GM18858 (cell line): ENCODE results near the gene BAD.
"Not testable (repeated sequence)": the region's sequence is repeated elsewhere in the genome, so short reads cannot be mapped to it uniquely, and the experiment has no call there.

Source experiments
- ATAC-seq: cut with Tn5 transposase; IDR thresholded peaks from one replicate; pipeline ENCODE4 v1.9.1; 2021; ENCODE audit not compliant: unreplicated experiment

Gene BAD

DNA sequence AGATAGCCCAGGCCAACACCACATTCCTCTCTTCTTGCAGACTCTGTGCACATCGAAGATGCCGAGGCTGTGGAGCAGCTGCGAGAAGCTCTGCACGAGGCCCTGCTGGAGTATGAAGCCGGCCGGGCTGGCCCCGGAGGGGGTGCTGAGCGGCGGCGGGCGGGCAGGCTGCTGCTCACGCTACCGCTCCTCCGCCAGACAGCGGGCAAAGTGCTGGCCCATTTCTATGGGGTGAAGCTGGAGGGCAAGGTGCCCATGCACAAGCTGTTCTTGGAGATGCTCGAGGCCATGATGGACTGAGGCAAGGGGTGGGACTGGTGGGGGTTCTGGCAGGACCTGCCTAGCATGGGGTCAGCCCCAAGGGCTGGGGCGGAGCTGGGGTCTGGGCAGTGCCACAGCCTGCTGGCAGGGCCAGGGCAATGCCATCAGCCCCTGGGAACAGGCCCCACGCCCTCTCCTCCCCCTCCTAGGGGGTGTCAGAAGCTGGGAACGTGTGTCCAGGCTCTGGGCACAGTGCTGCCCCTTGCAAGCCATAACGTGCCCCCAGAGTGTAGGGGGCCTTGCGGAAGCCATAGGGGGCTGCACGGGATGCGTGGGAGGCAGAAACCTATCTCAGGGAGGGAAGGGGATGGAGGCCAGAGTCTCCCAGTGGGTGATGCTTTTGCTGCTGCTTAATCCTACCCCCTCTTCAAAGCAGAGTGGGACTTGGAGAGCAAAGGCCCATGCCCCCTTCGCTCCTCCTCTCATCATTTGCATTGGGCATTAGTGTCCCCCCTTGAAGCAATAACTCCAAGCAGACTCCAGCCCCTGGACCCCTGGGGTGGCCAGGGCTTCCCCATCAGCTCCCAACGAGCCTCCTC is 31.4 kb upstream of the BAD start:
- not testable (repeated sequence) for ATAC-seq

- no peak for ATAC-seq
Measured at GRCh38 chr11:64314805-64315561, 30.5 kb upstream of the BAD start.

DNA sequence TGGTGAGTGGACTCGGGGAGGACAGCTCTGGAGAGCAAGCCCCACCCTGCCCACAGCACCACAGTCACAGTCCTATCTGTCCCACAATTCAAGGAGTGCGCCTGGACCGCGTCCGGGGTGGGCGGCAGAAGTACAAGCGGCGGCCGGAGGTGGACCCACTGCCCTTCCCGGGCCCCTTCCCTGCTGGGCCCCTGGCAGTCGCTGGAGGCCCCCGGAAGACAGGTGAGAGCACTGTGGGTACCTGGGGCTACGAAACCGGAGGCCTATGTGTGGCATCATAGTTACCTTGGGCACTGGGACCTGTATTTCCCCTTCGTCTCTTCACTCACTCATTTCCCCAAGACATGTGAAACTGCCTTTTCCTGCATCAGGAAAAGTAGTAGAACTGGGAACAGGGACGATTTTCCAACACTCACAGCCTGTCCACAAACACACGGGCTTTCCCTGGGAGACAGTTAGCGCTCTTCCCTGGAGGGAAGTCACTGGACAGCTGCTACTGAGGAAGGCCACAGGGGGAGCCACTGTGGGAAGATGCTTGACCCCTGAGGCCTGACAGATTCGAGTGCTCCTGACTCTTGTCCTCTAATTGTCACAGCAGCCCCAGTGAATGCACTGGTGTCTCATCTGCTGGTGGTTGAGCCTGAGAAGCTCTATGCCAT is 29.8 kb upstream of the BAD start:
- no peak for ATAC-seq

DNA sequence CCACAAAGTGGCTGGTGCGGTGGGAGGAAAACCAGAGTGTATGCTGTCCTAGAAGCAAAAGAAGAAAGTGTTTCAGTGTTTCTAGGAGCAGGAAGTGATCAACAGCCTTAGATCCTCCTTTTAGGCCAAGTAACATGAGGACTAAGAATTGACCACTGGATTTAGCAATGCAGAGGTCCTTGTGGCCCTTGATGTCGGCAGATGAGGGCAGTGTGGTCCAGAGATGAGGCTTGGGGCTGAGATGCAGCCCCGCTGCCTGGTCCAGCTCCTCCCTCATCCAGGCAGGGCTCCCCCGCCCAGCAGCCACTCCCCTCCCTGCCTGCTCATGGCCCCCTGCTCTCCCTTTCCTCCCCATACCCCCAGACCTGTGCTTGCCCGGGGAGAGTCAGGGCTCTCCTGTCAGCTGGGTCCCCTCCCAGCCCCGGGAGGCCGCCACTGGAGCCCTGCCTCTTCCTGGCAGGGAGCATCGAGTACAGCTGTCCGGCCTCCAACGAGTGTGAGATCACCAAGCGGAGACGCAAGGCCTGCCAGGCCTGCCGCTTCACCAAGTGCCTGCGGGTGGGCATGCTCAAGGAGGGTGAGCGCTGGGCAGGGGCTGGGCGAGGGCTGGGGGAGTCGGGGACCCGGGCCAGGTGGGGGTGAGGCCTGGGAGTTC is 29.2 kb upstream of the BAD start:
- ATAC-seq = no peak

DNA sequence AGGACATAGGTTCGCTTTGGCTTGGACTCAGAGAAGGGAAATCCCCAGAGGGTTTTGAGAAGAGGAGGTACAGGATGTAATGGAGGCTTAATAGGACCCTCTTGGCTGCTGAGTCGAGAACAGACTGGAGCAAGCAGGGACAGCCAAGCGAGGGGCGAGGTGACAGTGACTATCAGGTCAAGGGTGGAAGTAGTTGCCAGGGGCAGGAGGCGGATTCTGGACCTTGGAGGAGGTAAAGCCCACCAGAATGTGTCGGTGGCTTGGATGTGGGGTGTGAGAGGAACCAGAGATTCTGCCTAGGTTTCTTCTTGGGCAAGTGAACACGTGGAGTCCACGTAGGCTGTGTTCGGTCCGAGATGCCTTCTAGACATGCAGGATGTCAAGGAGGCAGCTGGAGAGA is 28.5 kb upstream of the BAD start:
- ATAC-seq = no peak

GRCh38 chr11:64307795-64308194 is 23.3 kb upstream of the BAD start:
- not testable (repeated sequence) for ATAC-seq

DNA sequence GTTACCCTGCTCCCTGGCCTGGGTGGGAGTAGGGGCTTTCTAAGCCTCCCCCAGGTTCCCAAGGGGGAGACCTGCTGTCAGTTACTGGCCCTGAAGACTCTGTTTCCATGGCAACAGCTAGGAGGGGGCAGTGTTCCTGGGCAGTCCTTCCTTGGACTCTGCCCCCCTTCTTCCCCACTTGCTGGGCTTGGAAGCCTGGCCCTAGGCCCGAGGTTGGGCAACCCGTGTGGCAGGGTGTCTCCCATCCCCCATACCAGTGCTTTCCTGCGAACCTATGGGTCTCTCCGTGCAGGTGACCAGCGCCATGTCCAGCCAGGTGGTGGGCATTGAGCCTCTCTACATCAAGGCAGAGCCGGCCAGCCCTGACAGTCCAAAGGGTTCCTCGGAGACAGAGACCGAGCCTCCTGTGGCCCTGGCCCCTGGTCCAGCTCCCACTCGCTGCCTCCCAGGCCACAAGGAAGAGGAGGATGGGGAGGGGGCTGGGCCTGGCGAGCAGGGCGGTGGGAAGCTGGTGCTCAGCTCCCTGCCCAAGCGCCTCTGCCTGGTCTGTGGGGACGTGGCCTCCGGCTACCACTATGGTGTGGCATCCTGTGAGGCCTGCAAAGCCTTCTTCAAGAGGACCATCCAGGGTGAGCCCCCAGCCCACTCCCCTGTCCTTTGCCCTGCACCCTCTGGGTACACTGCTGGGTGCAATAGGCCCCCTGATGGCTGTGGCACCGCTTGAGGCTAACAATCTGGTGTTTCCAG is 22.6 kb upstream of the BAD start:
- no peak for ATAC-seq

GRCh38 chr11:64306563-64306875 is 22.1 kb upstream of the BAD start:
- ATAC-seq = no peak

- ATAC-seq = no peak
Measured at GRCh38 chr11:64305691-64306562, 21.5 kb upstream of the BAD start.

- ATAC-seq = peak; percentile 48
Measured at GRCh38 chr11:64305075-64305690, 20.7 kb upstream of the BAD start, which contains the start of gene ESRRA. ESRRA (plus strand) TSS chr11:64305524; CDS start chr11:64307180, 1,656 bp downstream.

- ATAC-seq = peak; percentile 27
Measured at GRCh38 chr11:64304316-64305072, 20.0 kb upstream of the BAD start.

- ATAC-seq = no peak
Measured at GRCh38 chr11:64304032-64304315, 19.5 kb upstream of the BAD start.

- no peak for ATAC-seq
Measured at GRCh38 chr11:64303109-64304031, 18.9 kb upstream of the BAD start.

DNA sequence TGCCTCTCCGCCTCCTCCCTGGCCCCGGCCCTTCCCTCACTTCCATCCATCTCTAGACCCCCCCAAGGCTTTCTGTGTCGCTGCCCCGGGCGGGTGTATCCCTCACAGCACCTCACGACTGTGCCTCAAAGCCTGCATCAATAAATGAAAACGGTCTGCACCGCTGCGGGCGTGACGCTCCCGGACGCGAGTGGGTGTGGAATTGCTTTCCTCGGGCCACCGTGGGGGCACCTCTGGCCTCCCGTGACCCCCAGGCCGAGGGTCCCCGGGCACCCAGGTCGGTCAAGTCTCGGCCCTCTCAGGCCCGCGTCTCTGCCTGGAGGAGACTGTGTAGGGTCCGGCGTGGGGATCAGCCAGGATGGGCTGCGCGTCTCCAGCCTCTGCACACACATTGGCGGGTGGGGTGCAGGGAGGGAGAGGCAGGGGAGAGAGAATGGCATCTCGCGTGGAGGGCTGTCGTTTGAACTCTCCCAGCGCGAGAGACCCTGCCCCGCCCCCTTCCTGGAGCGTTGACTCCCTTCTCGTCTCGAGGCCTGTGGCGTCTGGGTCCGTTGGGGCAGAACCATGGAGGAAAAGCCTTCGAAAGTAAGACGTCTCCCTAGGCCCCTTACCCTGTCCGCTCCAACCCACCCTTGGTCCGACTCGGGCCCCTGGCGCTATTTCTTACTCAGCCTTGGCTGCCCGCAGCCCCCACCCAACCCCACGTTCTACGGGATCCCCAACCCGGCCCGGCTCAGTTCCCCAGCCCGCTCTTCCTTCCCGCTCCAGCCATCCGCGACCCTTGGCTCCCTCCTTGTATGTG is 15.6 kb upstream of the BAD start, which contains the start of gene CATSPERZ:
CATSPERZ (plus strand) TSS at position 512 of the 802 bp plus-strand sequence; CDS start at position 565, 53 bp downstream.
- ATAC-seq = no peak

GRCh38 chr11:64298966-64299846 is 14.7 kb upstream of the BAD start:
- ATAC-seq = no peak
